Activated CD8-positive, alpha-beta T cell treated with anti-CD3 and anti-CD28 coated beads, Interleukin-2, amount 10 ng/mL, durations not matched to agents 7 days and 5 days (primary cell): ENCODE data around the gene DNAH7. TPM values are rescaled to one million over a fixed set of nuclear protein-coding genes. Genes with fewer than 3 reads are reported as not detected.

Experiments used
- ATAC-seq: fragments of 150-1000 bp; cut with Tn5 transposase; one replicate; pipeline ENCODE4 v1.10.0; 2021; ENCODE audit warnings: moderate library complexity
- CTCF ChIA-PET: fragments of 350-600 bp; sonication (Branson Sonifier 250); formaldehyde crosslinking; loops from one replicate; lab custom pipeline; 2021; ENCODE audit warnings: antibody characterized with exemption; lab: Charles Lee
- POLR2A ChIA-PET: fragments of 350-600 bp; sonication (Branson Sonifier 250); formaldehyde crosslinking; loops from one replicate; lab custom pipeline; 2021; ENCODE audit warnings: antibody characterized with exemption; lab: Charles Lee
- DNase-seq: peaks from one replicate; pipeline ENCODE4 v3.0.0-alpha.2; 2020
- H3K27ac Mint-ChIP-seq: one replicate; pipeline ENCODE4 v1.8.0; 2021; ENCODE audit warnings: mild to moderate bottlenecking, mixed read lengths
- H3K27me3 Mint-ChIP-seq: one replicate; pipeline ENCODE4 v1.8.0; 2021; ENCODE audit warnings: low read depth, mixed read lengths
- H3K36me3 Mint-ChIP-seq: one replicate; pipeline ENCODE4 v1.8.0; 2021; ENCODE audit warnings: low read depth, mixed read lengths
- H3K4me1 Mint-ChIP-seq: one replicate; pipeline ENCODE4 v1.8.0; 2021; ENCODE audit warnings: low read depth, mixed read lengths
- H3K4me3 Mint-ChIP-seq: one replicate; pipeline ENCODE4 v1.8.0; 2021; ENCODE audit warnings: mild to moderate bottlenecking, mixed read lengths
- H3K9me3 Mint-ChIP-seq: one replicate; pipeline ENCODE4 v1.8.0; 2022; ENCODE audit warnings: mixed read lengths; ENCODE audit not compliant: insufficient read depth
- total RNA-seq, 2 experiments: library from RNA; stranded (reverse); gene quantifications; one replicate each; pipeline ENCODE4 v1.2.3, GENCODE V29; 2021

The DNAH7 gene
- total RNA-seq, 2 experiments from 2014 or later, result not detected

GRCh38 chr2:196076778-196077568 is 8.3 kb upstream of the DNAH7 start:
- H3K36me3 Mint-ChIP-seq, result peaks cover 1% of the 10 kb centered on the region

GRCh38 chr2:196075196-196075595 is 6.6 kb upstream of the DNAH7 start:
- CTCF ChIA-PET, result interaction anchor here (2.0 to 6.8 kb wide), 2 partner anchors 7 to 262 kb away, joined by 6 to 72 read pairs; partner anchors contain the start of gene DNAH7
- POLR2A ChIA-PET, result no interaction called here
- no peak for DNase-seq
- Mint-ChIP-seq H3K36me3 (no peaks in the 10 kb centered on the region), H3K9me3 (no peaks in the 10 kb centered on the region), H3K4me1 (peaks cover 15% of the 10 kb centered on the region), H3K4me3 (no peak overlapping the region), H3K27ac (no peak overlapping the region), H3K27me3 (peaks cover 2% of the 10 kb centered on the region)
- no peak for ATAC-seq

More at GRCh38 chr2:196076778-196077568, 8.3 kb upstream of the DNAH7 start:
- H3K27ac Mint-ChIP-seq, result no peak overlapping the region
- ChIA-PET POLR2A (no interaction called here), CTCF (interaction anchor here (1.0 to 6.8 kb wide), 29 partner anchors 9 to 401 kb away, joined by 3 to 104 read pairs (median 8); partner anchors contain the start of gene DNAH7)
- DNase-seq, result no peak
- no peak overlapping the region for H3K4me3 Mint-ChIP-seq
- peaks cover 20% of the 10 kb centered on the region for H3K4me1 Mint-ChIP-seq
- ATAC-seq, result no peak
- H3K9me3 Mint-ChIP-seq, result no peaks in the 10 kb centered on the region
- H3K27me3 Mint-ChIP-seq, result no peaks in the 10 kb centered on the region

- Mint-ChIP-seq H3K36me3 (no peaks in the 10 kb centered on the region), H3K27ac (no peak overlapping the region), H3K27me3 (peaks cover 2% of the 10 kb centered on the region), H3K4me3 (no peak overlapping the region), H3K4me1 (peaks cover 10% of the 10 kb centered on the region), H3K9me3 (no peaks in the 10 kb centered on the region)
- DNase-seq, result no peak
- ChIA-PET POLR2A (no interaction called here), CTCF (interaction anchor here (2.0 kb wide), 2 partner anchors 263 to 379 kb away, joined by 6 to 9 read pairs; no protein-coding TSS in a partner anchor)
- ATAC-seq, result no peak
These were observed 6.0 kb upstream of the DNAH7 start for GRCh38 chr2:196074631-196075030.

GRCh38 chr2:196073521-196073920 is 4.9 kb upstream of the DNAH7 start:
- H3K27ac Mint-ChIP-seq, result no peak overlapping the region
- no peak overlapping the region for H3K4me3 Mint-ChIP-seq
- peaks cover 7% of the 10 kb centered on the region for H3K27me3 Mint-ChIP-seq
- POLR2A ChIA-PET, result no interaction called here
- peaks cover 18% of the 10 kb centered on the region for H3K4me1 Mint-ChIP-seq
- no peak for DNase-seq
- H3K36me3 Mint-ChIP-seq, result no peaks in the 10 kb centered on the region
- H3K9me3 Mint-ChIP-seq, result no peaks in the 10 kb centered on the region
- CTCF ChIA-PET, result interaction anchor here (0.9 to 2.0 kb wide), 3 partner anchors 9 to 380 kb away, joined by 3 to 9 read pairs (median 6); no protein-coding TSS in a partner anchor
- no peak for ATAC-seq

GRCh38 chr2:196067088-196067382 is 1.6 kb downstream of the DNAH7 start:
- Mint-ChIP-seq H3K36me3 (no peaks in the 10 kb centered on the region), H3K4me1 (peaks cover 19% of the 10 kb centered on the region), H3K27ac (no peak overlapping the region), H3K27me3 (peaks cover 16% of the 10 kb centered on the region), H3K4me3 (peak overlapping the region; percentile 39), H3K9me3 (no peaks in the 10 kb centered on the region)
- no peak for DNase-seq
- ATAC-seq, result no peak
- ChIA-PET POLR2A (no interaction called here), CTCF (interaction anchor here (0.7 to 4.1 kb wide), 29 partner anchors 9 to 741 kb away, joined by 3 to 72 read pairs (median 6); no protein-coding TSS in a partner anchor)

- peaks cover 16% of the 10 kb centered on the region for H3K27me3 Mint-ChIP-seq
- no peak for ATAC-seq
- no peaks in the 10 kb centered on the region for H3K9me3 Mint-ChIP-seq
- ChIA-PET CTCF (interaction anchor here (0.7 to 4.1 kb wide), 26 partner anchors 8 to 741 kb away, joined by 3 to 72 read pairs (median 6); no protein-coding TSS in a partner anchor), POLR2A (no interaction called here)
- no peak for DNase-seq
- peak overlapping the region; percentile 39 for H3K4me3 Mint-ChIP-seq
- no peak overlapping the region for H3K27ac Mint-ChIP-seq
- peaks cover 19% of the 10 kb centered on the region for H3K4me1 Mint-ChIP-seq
- H3K36me3 Mint-ChIP-seq, result no peaks in the 10 kb centered on the region
These were observed 2.1 kb downstream of the DNAH7 start for GRCh38 chr2:196066291-196067087.

- Mint-ChIP-seq H3K4me3 (no peak overlapping the region), H3K27me3 (peaks cover 13% of the 10 kb centered on the region), H3K36me3 (no peaks in the 10 kb centered on the region), H3K27ac (no peak overlapping the region), H3K4me1 (peaks cover 14% of the 10 kb centered on the region), H3K9me3 (no peaks in the 10 kb centered on the region)
- ChIA-PET POLR2A (no interaction called here), CTCF (no interaction called here)
- no peak for DNase-seq
- no peak for ATAC-seq
These were observed 4.9 kb downstream of the DNAH7 start for GRCh38 chr2:196063773-196064172.

GRCh38 chr2:196059491-196059960 is 9.1 kb downstream of the DNAH7 start:
- POLR2A ChIA-PET, result no interaction called here
- H3K27me3 Mint-ChIP-seq, result peaks cover 4% of the 10 kb centered on the region
- no peak for DNase-seq
- H3K36me3 Mint-ChIP-seq, result no peaks in the 10 kb centered on the region
- H3K4me3 Mint-ChIP-seq, result no peak overlapping the region
- no peak for ATAC-seq
- H3K9me3 Mint-ChIP-seq, result no peaks in the 10 kb centered on the region
- H3K4me1 Mint-ChIP-seq, result no peaks in the 10 kb centered on the region
- no peak overlapping the region for H3K27ac Mint-ChIP-seq
- CTCF ChIA-PET, result interaction anchor here (1.6 to 3.1 kb wide), 2 partner anchors 9 kb away, joined by 4 to 18 read pairs; partner anchors contain the start of gene DNAH7

- ChIA-PET CTCF (interaction anchor here (4.2 kb wide), 1 partner anchor 13 kb away, joined by 22 read pairs; the partner anchor contains the start of gene DNAH7), POLR2A (no interaction called here)
- Mint-ChIP-seq H3K27ac (no peak overlapping the region), H3K9me3 (no peaks in the 10 kb centered on the region), H3K36me3 (no peaks in the 10 kb centered on the region), H3K4me3 (no peak overlapping the region), H3K27me3 (peaks cover 6% of the 10 kb centered on the region), H3K4me1 (no peaks in the 10 kb centered on the region)
- no peak for ATAC-seq
- no peak for DNase-seq
These were observed 14.0 kb downstream of the DNAH7 start for GRCh38 chr2:196054631-196055030.

GRCh38 chr2:196046123-196046917 is 22.3 kb downstream of the DNAH7 start:
- Mint-ChIP-seq H3K27me3 (peaks cover 12% of the 10 kb centered on the region), H3K4me3 (no peak overlapping the region), H3K36me3 (no peaks in the 10 kb centered on the region), H3K4me1 (no peaks in the 10 kb centered on the region), H3K27ac (no peak overlapping the region), H3K9me3 (no peaks in the 10 kb centered on the region)
- CTCF ChIA-PET, result no interaction called here
- no peak for ATAC-seq
- POLR2A ChIA-PET, result no interaction called here
- no peak for DNase-seq

GRCh38 chr2:196041786-196042185 is 26.9 kb downstream of the DNAH7 start:
- Mint-ChIP-seq H3K27ac (no peak overlapping the region), H3K27me3 (peaks cover 4% of the 10 kb centered on the region), H3K4me1 (no peaks in the 10 kb centered on the region), H3K4me3 (no peak overlapping the region), H3K9me3 (peaks cover 5% of the 10 kb centered on the region), H3K36me3 (no peaks in the 10 kb centered on the region)
- ATAC-seq (no peak), DNase-seq (no peak)
- ChIA-PET POLR2A (no interaction called here), CTCF (no interaction called here)
